Calu3 (cell line): ENCODE measurements around the gene BLOC1S5. TPM values are rescaled to one million over a fixed set of nuclear protein-coding genes. Genes with fewer than 3 reads are reported as not detected.

ENCODE experiments used
- BruUV-seq: library from RNA; stranded (reverse); fragments of 400-500 nt; replicated peaks from 2 replicates; lab custom pipeline; 2021; lab: Mats Ljungman, UMichigan
- CTCF ChIA-PET: fragments of 300-600 bp; sonication (Branson Sonifier 250); formaldehyde crosslinking; loops from one replicate; lab custom pipeline; 2022; ENCODE audit warnings: antibody characterized with exemption; lab: Charles Lee
- DNase-seq: peaks from one replicate; pipeline ENCODE4 v3.0.0; 2022
- H3K27ac Mint-ChIP-seq: one replicate; pipeline ENCODE4 v1.8.0; 2022; ENCODE audit warnings: mixed read lengths; ENCODE audit not compliant: unreplicated experiment
- H3K27me3 Mint-ChIP-seq: one replicate; pipeline ENCODE4 v1.8.0; 2022; ENCODE audit warnings: mixed read lengths; ENCODE audit not compliant: unreplicated experiment
- H3K36me3 Mint-ChIP-seq: one replicate; pipeline ENCODE4 v1.8.0; 2022; ENCODE audit warnings: mild to moderate bottlenecking, moderate library complexity, mixed read lengths; ENCODE audit not compliant: insufficient read depth, unreplicated experiment
- H3K4me1 Mint-ChIP-seq: one replicate; pipeline ENCODE4 v1.8.0; 2022; ENCODE audit warnings: mild to moderate bottlenecking, low read depth, mixed read lengths; ENCODE audit not compliant: unreplicated experiment
- H3K4me3 Mint-ChIP-seq: one replicate; pipeline ENCODE4 v1.8.0; 2022; ENCODE audit warnings: mild to moderate bottlenecking, low read depth, moderate library complexity, mixed read lengths; ENCODE audit not compliant: unreplicated experiment
- H3K9me3 Mint-ChIP-seq: one replicate; pipeline ENCODE4 v1.8.0; 2022; ENCODE audit warnings: low read depth, mixed read lengths; ENCODE audit not compliant: unreplicated experiment
- intact Hi-C: fragments of 100-400 bp; cut with micrococcal nuclease; formaldehyde crosslinking; loops from one replicate; pipeline ENCODE4 v1.10.0; 2022; ENCODE audit not compliant: unreplicated experiment
- total RNA-seq: library from RNA; stranded (reverse); gene quantifications from 2 replicates; pipeline ENCODE4 v1.2.3, GENCODE V29; 2022
- TF ChIP-seq, protein P1 (sequence below): fragments of 200-600 bp; IDR thresholded peaks from one replicate; pipeline ENCODE4 v1.8.0; 2022; ENCODE audit warnings: antibody characterized with exemption; ENCODE audit not compliant: unreplicated experiment

Gene BLOC1S5
- total RNA-seq, 1 experiment from 2014 or later, result 8.0 TPM

- H3K4me1 Mint-ChIP-seq, result peaks cover 22% of the 10 kb centered on the region
- no peaks in the 10 kb centered on the region for H3K9me3 Mint-ChIP-seq
- BruUV-seq, result no TSS peak
- CTCF ChIA-PET, result no interaction called here
- no peak overlapping the region for H3K27ac Mint-ChIP-seq
- TF ChIP-seq, protein P1, sequence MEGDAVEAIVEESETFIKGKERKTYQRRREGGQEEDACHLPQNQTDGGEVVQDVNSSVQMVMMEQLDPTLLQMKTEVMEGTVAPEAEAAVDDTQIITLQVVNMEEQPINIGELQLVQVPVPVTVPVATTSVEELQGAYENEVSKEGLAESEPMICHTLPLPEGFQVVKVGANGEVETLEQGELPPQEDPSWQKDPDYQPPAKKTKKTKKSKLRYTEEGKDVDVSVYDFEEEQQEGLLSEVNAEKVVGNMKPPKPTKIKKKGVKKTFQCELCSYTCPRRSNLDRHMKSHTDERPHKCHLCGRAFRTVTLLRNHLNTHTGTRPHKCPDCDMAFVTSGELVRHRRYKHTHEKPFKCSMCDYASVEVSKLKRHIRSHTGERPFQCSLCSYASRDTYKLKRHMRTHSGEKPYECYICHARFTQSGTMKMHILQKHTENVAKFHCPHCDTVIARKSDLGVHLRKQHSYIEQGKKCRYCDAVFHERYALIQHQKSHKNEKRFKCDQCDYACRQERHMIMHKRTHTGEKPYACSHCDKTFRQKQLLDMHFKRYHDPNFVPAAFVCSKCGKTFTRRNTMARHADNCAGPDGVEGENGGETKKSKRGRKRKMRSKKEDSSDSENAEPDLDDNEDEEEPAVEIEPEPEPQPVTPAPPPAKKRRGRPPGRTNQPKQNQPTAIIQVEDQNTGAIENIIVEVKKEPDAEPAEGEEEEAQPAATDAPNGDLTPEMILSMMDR, result no peak
- DNase-seq, result no peak
- intact Hi-C loops, result no loop called here
- no peaks in the 10 kb centered on the region for H3K27me3 Mint-ChIP-seq
- H3K36me3 Mint-ChIP-seq, result peaks cover 33% of the 10 kb centered on the region
- no peak overlapping the region for H3K4me3 Mint-ChIP-seq
Observed at GRCh38 chr6:8087870-8088754, 23.9 kb upstream of the BLOC1S5 start.

GRCh38 chr6:8086755-8087306 lies 22.6 kb upstream of the BLOC1S5 start:
- peaks cover 32% of the 10 kb centered on the region for H3K36me3 Mint-ChIP-seq
- no peak overlapping the region for H3K27ac Mint-ChIP-seq
- TF ChIP-seq, protein P1, result no peak
- CTCF ChIA-PET, result no interaction called here
- H3K27me3 Mint-ChIP-seq, result no peaks in the 10 kb centered on the region
- H3K9me3 Mint-ChIP-seq, result no peaks in the 10 kb centered on the region
- intact Hi-C loops, result no loop called here
- no peak for DNase-seq
- no TSS peak for BruUV-seq
- H3K4me3 Mint-ChIP-seq, result no peak overlapping the region
- peaks cover 29% of the 10 kb centered on the region for H3K4me1 Mint-ChIP-seq

DNA sequence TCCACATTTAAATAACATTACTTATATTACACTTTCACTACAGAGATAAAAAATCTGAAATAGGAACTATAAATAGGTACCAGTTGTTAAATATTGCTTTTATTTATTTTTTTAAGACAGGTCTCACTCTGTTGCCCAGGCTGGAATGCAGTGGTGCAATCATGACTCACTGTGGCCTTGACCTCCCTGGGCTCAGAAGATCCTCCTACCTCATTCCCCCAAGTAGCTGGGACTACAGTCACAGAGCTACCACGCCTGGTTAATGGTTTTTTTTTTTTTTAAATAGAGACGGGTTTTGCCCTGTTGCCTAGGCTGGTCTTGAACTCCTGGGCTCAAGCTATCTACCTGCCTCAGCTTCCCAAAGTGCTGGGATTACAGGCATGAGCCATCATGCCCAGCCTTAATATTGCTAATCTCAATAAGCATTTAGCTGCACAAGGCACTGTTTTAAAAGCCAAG lies 20.9 kb upstream of the BLOC1S5 start:
- CTCF ChIA-PET, result interaction anchor here (1.6 kb wide), 1 partner anchor 17 kb away, joined by 11 read pairs; the partner anchor contains the start of gene EEF1E1
- peaks cover 39% of the 10 kb centered on the region for H3K4me1 Mint-ChIP-seq
- no peak overlapping the region for H3K4me3 Mint-ChIP-seq
- intact Hi-C loops, result loop anchor here (2.0 kb wide), 1 partner anchor 20 kb away; the partner anchor contains the start of gene BLOC1S5
- TF ChIP-seq, protein P1, result no peak
- no peaks in the 10 kb centered on the region for H3K9me3 Mint-ChIP-seq
- H3K27me3 Mint-ChIP-seq, result no peaks in the 10 kb centered on the region
- peak; percentile 71 for DNase-seq
- BruUV-seq, result no TSS peak
- H3K36me3 Mint-ChIP-seq, result peaks cover 25% of the 10 kb centered on the region
- peak overlapping the region; percentile 27 for H3K27ac Mint-ChIP-seq

GRCh38 chr6:8084586-8084985 lies 20.4 kb upstream of the BLOC1S5 start:
- Mint-ChIP-seq H3K9me3 (no peaks in the 10 kb centered on the region), H3K27me3 (no peaks in the 10 kb centered on the region), H3K4me1 (peaks cover 44% of the 10 kb centered on the region), H3K36me3 (peaks cover 25% of the 10 kb centered on the region), H3K27ac (no peak overlapping the region), H3K4me3 (no peak overlapping the region)
- intact Hi-C loops, result loop anchor here (2.0 kb wide), 1 partner anchor 20 kb away; the partner anchor contains the start of gene BLOC1S5
- DNase-seq, result no peak
- TF ChIP-seq, protein P1, result no peak
- CTCF ChIA-PET, result interaction anchor here (1.6 kb wide), 1 partner anchor 17 kb away, joined by 11 read pairs; the partner anchor contains the start of gene EEF1E1
- BruUV-seq, result no TSS peak
